ENCODE measurements around the gene ADAMTS3. TPM values are rescaled to one million over a fixed set of nuclear protein-coding genes. Genes with fewer than 3 reads are reported as not detected.

Gene ADAMTS3
- total RNA-seq, 1 donor from 2014 or later = 1.1 TPM

DNA sequence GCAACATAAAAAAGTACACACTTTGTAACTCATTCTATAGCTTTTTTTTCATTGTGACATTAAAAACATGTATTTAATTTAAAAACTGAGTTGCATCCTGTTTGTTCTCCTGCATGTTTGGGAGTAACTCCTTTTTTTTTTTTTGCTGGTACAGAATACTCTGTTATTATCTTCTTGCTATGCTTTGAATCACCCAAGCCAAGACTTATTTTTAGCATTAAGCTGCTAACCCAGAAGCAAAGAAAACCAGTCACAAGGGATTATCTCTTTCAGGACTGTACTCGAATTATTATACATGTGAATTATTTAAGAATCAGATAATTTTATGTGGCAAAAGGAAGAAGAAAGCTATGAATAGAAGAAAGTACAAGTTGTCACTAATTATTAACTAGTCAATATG is 194.9 kb downstream of the ADAMTS3 start:
- DNase-seq = no peak
- H3K36me3 ChIP-seq = no peaks in the 10 kb centered on the region

DNA sequence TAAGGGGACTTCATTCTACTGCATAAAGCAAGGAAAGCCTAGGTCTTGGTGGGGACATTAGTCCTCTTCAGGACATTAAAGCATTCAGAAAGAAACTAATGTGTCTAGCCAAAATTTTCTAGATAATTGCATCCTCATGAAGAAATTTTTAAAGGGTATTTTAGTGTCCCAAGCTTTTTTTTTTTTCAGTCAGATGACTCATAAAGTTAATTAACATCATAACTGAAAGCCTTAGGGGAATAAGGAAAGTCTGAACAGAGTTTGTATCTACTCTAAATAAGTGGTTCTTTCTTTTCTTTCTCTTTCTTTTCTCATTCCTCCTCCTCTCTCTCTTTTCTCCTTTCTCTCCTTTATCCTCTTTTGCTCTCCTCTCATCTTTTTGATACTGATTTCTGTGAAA is 202.4 kb downstream of the ADAMTS3 start:
- no peak overlapping the region for H3K4me3 ChIP-seq

More for the DNA sequence above, 194.9 kb downstream of the ADAMTS3 start:
- no peak overlapping the region for H3K4me3 ChIP-seq
- no peak for ATAC-seq
- no peaks in the 10 kb centered on the region for H3K9me3 ChIP-seq
- TF ChIP-seq, protein P1, sequence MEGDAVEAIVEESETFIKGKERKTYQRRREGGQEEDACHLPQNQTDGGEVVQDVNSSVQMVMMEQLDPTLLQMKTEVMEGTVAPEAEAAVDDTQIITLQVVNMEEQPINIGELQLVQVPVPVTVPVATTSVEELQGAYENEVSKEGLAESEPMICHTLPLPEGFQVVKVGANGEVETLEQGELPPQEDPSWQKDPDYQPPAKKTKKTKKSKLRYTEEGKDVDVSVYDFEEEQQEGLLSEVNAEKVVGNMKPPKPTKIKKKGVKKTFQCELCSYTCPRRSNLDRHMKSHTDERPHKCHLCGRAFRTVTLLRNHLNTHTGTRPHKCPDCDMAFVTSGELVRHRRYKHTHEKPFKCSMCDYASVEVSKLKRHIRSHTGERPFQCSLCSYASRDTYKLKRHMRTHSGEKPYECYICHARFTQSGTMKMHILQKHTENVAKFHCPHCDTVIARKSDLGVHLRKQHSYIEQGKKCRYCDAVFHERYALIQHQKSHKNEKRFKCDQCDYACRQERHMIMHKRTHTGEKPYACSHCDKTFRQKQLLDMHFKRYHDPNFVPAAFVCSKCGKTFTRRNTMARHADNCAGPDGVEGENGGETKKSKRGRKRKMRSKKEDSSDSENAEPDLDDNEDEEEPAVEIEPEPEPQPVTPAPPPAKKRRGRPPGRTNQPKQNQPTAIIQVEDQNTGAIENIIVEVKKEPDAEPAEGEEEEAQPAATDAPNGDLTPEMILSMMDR (IDR thresholded peaks at IDR 0.05) = no peak
- intact Hi-C loops (cut with DNase I) = no loop called here
- peaks cover 5% of the 10 kb centered on the region for H3K4me1 ChIP-seq
- no peaks in the 10 kb centered on the region for H3K27me3 ChIP-seq (ENCODE audit: low read depth)
- no peak overlapping the region for H3K27ac ChIP-seq

DNA sequence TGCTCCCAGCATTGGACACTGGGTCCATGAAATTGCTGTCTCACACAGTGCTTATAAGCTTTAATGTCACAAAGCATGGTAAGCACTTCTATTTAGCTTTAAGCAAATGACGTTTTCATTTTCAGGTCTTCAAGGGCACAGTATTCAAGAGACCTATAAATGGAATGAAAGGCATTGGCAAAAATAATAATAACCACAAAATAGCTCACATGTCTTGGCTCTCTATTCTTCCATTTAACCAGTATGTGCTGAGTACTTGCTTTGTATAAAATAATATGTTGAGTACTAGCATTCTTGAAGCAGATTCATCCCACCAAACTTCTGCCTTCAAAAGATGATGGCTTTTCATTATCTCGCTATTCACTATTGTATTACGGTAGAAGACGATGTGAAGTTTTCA is 203.0 kb downstream of the ADAMTS3 start:
- TF ChIP-seq, protein P1 (IDR thresholded peaks at IDR 0.05) = no peak
- Histone ChIP-seq H3K27ac (no peak overlapping the region), H3K4me1 (no peaks in the 10 kb centered on the region), H3K9me3 (no peaks in the 10 kb centered on the region), H3K4me3 (no peak overlapping the region), H3K27me3 (ENCODE audit: low read depth) (no peaks in the 10 kb centered on the region), H3K36me3 (no peaks in the 10 kb centered on the region)
- ATAC-seq (no peak), DNase-seq (no peak)
- intact Hi-C loops (cut with DNase I) = no loop called here

More for the DNA sequence above, 202.4 kb downstream of the ADAMTS3 start:
- Histone ChIP-seq H3K4me1 (no peaks in the 10 kb centered on the region), H3K9me3 (no peaks in the 10 kb centered on the region), H3K36me3 (no peaks in the 10 kb centered on the region), H3K27ac (no peak overlapping the region), H3K27me3 (ENCODE audit: low read depth) (no peaks in the 10 kb centered on the region)
- ATAC-seq (no peak), DNase-seq (no peak)
- intact Hi-C loops (cut with DNase I) = no loop called here
- TF ChIP-seq, protein P1 (IDR thresholded peaks at IDR 0.05) = no peak

DNA sequence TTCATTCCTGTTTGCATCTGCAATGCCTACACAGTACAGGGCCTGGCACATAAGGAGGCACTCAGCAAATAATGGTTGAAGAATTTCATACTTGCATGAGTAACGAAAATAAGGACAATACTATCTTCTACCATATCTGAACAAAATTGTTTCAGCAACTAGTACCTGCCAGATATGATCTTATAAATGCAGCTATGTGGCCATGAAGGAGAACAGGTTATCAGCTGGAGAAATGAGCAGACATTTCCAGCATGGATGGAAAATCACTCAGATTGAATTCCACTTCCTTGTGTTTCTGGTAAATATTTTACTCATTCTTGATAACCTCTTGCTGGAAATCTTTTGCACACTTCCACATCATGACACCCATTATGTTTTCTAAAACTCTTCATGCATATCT is 204.0 kb downstream of the ADAMTS3 start:
- ATAC-seq = no peak
- Histone ChIP-seq H3K27me3 (ENCODE audit: low read depth) (no peaks in the 10 kb centered on the region), H3K9me3 (no peaks in the 10 kb centered on the region), H3K36me3 (no peaks in the 10 kb centered on the region), H3K27ac (no peak overlapping the region), H3K4me1 (no peaks in the 10 kb centered on the region), H3K4me3 (no peak overlapping the region)
- TF ChIP-seq, protein P1 (IDR thresholded peaks at IDR 0.05) = no peak
- intact Hi-C loops (cut with DNase I) = no loop called here
- no peak for DNase-seq

DNA sequence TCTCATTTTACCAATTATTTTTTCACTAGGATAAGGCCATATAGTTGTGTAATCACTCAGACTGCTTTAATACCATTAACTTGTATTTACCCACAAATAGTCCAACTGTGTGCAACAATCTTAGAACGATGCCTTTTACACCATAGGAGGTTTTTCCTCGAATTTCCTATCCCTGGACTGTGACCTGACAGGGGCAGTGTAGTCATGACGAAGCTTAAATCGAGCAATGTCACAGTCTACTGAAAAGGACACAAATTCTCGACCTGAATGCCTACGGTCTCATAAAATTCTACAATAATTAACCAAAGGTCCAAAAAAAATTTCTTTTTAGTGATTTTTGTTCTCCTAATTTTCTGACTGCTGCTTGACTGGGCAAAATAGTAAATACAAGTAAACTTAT is 208.9 kb downstream of the ADAMTS3 start:
- intact Hi-C loops (cut with DNase I) = no loop called here
- DNase-seq (no peak), ATAC-seq (no peak)
- H3K9me3 ChIP-seq = no peaks in the 10 kb centered on the region
- H3K27me3 ChIP-seq (ENCODE audit: low read depth) = no peaks in the 10 kb centered on the region
- H3K36me3 ChIP-seq = no peaks in the 10 kb centered on the region
- H3K4me1 ChIP-seq = no peaks in the 10 kb centered on the region
- TF ChIP-seq, protein P1 (IDR thresholded peaks at IDR 0.05) = no peak
- H3K27ac ChIP-seq = no peak overlapping the region
- H3K4me3 ChIP-seq = no peak overlapping the region

DNA sequence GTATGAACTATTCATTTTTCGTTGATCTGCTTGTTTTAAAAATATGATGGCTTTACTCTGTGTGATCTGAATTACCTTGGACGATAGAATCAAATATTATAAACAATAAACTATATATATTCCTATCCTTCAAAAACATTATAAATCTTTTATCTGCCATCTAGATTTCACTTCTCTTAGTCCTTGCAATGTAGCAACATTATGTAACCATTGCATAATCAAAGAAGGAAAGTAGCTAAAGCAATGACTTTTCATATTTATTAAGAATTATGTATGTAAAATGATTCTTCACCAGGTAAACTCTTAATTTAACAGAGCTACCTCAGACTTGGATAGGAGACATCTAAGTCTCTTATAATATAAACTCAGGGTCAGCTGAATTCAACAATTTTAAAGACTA is 210.5 kb downstream of the ADAMTS3 start:
- Histone ChIP-seq H3K27me3 (ENCODE audit: low read depth) (no peaks in the 10 kb centered on the region), H3K4me1 (no peaks in the 10 kb centered on the region), H3K27ac (no peak overlapping the region), H3K4me3 (no peak overlapping the region), H3K36me3 (no peaks in the 10 kb centered on the region), H3K9me3 (no peaks in the 10 kb centered on the region)
- TF ChIP-seq, protein P1 (IDR thresholded peaks at IDR 0.05) = no peak
- DNase-seq = no peak
- intact Hi-C loops (cut with DNase I) = no loop called here
- no peak for ATAC-seq
